ENCODE results near the gene SLC23A2. TPM values are rescaled to one million over a fixed set of nuclear protein-coding genes. Genes with fewer than 3 reads are reported as not detected.

Gene SLC23A2
- polyA plus RNA-seq, 1 donor from 2014 or later, result 38.3 TPM

DNA sequence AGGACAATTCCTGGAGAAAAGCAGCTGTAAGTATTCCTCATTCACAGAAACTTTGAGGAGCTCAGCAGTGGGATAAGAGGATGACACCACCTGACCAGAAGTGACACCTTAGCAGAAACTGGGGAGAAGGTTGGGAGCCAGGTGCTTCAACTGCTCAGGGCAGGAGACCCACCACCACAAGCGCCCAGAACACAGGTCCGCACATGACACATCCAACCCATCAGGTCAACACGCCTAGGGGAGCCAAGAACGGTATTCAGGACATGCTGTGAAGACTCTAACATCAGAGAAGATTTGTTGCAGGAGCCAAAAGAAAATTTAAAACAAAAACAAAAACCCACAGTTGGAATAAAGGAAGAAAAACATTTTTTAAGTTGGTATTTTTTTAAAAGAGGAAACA, 50.5 kb downstream of the SLC23A2 start:
- Histone ChIP-seq H3K27me3 (ENCODE audit: insufficient read depth, low read depth, low read length) (no peaks in the 10 kb centered on the region), H3K4me2 (ENCODE audit: low read length) (no peak overlapping the region), H3K9ac (ENCODE audit: low read length) (no peak overlapping the region), H3K27ac (ENCODE audit: low read length) (no peak overlapping the region), H3F3A (ENCODE audit: insufficient read depth, low read length, poor library complexity, severe bottlenecking) (no peaks in the 10 kb centered on the region), H4K20me1 (ENCODE audit: insufficient read depth) (no peaks in the 10 kb centered on the region), H3K36me3 (ENCODE audit: insufficient read depth, low read length) (no peaks in the 10 kb centered on the region), H3K79me2 (replicated peaks; ENCODE audit: insufficient read depth, low read length) (no peaks in the 10 kb centered on the region), H3K4me3 (ENCODE audit: low read length) (no peak overlapping the region), H3K9me2 (ENCODE audit: insufficient read depth, low read length) (no peaks in the 10 kb centered on the region), H2AFZ (ENCODE audit: low read depth, low read length) (no peak overlapping the region), H3K9me3 (ENCODE audit: low read length) (peaks cover 4% of the 10 kb centered on the region)
- no peak for TF ChIP-seq EP300 (conservative IDR thresholded peaks at IDR 0.05; ENCODE audit: poor library complexity, severe bottlenecking)
- no peak for TF ChIP-seq TAF1 (IDR thresholded peaks at IDR 0.05; ENCODE audit: low read depth)
- TF ChIP-seq, protein P1, sequence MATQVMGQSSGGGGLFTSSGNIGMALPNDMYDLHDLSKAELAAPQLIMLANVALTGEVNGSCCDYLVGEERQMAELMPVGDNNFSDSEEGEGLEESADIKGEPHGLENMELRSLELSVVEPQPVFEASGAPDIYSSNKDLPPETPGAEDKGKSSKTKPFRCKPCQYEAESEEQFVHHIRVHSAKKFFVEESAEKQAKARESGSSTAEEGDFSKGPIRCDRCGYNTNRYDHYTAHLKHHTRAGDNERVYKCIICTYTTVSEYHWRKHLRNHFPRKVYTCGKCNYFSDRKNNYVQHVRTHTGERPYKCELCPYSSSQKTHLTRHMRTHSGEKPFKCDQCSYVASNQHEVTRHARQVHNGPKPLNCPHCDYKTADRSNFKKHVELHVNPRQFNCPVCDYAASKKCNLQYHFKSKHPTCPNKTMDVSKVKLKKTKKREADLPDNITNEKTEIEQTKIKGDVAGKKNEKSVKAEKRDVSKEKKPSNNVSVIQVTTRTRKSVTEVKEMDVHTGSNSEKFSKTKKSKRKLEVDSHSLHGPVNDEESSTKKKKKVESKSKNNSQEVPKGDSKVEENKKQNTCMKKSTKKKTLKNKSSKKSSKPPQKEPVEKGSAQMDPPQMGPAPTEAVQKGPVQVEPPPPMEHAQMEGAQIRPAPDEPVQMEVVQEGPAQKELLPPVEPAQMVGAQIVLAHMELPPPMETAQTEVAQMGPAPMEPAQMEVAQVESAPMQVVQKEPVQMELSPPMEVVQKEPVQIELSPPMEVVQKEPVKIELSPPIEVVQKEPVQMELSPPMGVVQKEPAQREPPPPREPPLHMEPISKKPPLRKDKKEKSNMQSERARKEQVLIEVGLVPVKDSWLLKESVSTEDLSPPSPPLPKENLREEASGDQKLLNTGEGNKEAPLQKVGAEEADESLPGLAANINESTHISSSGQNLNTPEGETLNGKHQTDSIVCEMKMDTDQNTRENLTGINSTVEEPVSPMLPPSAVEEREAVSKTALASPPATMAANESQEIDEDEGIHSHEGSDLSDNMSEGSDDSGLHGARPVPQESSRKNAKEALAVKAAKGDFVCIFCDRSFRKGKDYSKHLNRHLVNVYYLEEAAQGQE (IDR thresholded peaks at IDR 0.05; ENCODE audit: borderline replicate concordance), result no peak
- TF ChIP-seq, protein P2, sequence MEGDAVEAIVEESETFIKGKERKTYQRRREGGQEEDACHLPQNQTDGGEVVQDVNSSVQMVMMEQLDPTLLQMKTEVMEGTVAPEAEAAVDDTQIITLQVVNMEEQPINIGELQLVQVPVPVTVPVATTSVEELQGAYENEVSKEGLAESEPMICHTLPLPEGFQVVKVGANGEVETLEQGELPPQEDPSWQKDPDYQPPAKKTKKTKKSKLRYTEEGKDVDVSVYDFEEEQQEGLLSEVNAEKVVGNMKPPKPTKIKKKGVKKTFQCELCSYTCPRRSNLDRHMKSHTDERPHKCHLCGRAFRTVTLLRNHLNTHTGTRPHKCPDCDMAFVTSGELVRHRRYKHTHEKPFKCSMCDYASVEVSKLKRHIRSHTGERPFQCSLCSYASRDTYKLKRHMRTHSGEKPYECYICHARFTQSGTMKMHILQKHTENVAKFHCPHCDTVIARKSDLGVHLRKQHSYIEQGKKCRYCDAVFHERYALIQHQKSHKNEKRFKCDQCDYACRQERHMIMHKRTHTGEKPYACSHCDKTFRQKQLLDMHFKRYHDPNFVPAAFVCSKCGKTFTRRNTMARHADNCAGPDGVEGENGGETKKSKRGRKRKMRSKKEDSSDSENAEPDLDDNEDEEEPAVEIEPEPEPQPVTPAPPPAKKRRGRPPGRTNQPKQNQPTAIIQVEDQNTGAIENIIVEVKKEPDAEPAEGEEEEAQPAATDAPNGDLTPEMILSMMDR (IDR thresholded peaks at IDR 0.05; ENCODE audit: poor library complexity, severe bottlenecking), result no peak
- TF ChIP-seq RAD21 (conservative IDR thresholded peaks at IDR 0.05), result no peak
- no peak for TF ChIP-seq SMC3 (conservative IDR thresholded peaks at IDR 0.05; ENCODE audit: poor library complexity)
- no peak for TF ChIP-seq POLR2AphosphoS5 (IDR thresholded peaks at IDR 0.05)

DNA sequence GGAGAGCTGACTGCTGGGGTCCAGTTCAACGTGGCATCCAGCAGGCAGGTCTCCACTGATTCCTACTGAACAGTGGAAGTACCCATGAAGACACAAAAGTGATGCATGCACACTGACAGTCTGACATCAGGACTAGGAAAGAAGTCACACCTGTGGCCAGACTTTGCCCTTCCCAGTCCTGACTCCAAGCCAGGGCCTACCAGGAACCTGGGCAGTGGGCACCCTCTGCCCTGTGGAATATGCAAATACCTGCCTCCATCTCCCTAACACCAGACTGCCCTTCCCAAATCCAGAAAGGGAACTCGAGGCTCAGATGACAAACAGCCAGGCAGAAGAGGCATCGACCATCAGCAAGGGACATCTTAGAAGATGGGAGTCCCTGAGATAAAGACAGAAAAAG, 50.9 kb downstream of the SLC23A2 start:
- Histone ChIP-seq H3K4me3 (ENCODE audit: low read length) (no peak overlapping the region), H3K79me2 (replicated peaks; ENCODE audit: insufficient read depth, low read length) (no peaks in the 10 kb centered on the region), H3K27me3 (ENCODE audit: insufficient read depth, low read depth, low read length) (no peaks in the 10 kb centered on the region), H3K9me3 (ENCODE audit: low read length) (peaks cover 4% of the 10 kb centered on the region), H3K27ac (ENCODE audit: low read length) (no peak overlapping the region), H2AFZ (ENCODE audit: low read depth, low read length) (no peak overlapping the region), H3F3A (ENCODE audit: insufficient read depth, low read length, poor library complexity, severe bottlenecking) (no peaks in the 10 kb centered on the region), H3K4me2 (ENCODE audit: low read length) (no peak overlapping the region), H3K9me2 (ENCODE audit: insufficient read depth, low read length) (no peaks in the 10 kb centered on the region), H3K9ac (ENCODE audit: low read length) (no peak overlapping the region), H4K20me1 (ENCODE audit: insufficient read depth) (no peaks in the 10 kb centered on the region), H3K36me3 (ENCODE audit: insufficient read depth, low read length) (no peaks in the 10 kb centered on the region)
- TF ChIP-seq, protein P1 (IDR thresholded peaks at IDR 0.05; ENCODE audit: borderline replicate concordance), result no peak
- no peak for TF ChIP-seq EZH2 (IDR thresholded peaks at IDR 0.05; ENCODE audit: borderline replicate concordance, insufficient read depth, low read length, poor library complexity, severe bottlenecking)
- no peak for TF ChIP-seq MXI1 (conservative IDR thresholded peaks at IDR 0.05; ENCODE audit: poor library complexity, severe bottlenecking)
- TF ChIP-seq, protein P2 (IDR thresholded peaks at IDR 0.05; ENCODE audit: poor library complexity, severe bottlenecking), result no peak
- TF ChIP-seq TAF1 (IDR thresholded peaks at IDR 0.05; ENCODE audit: low read depth), result no peak
- no peak for TF ChIP-seq SMC3 (conservative IDR thresholded peaks at IDR 0.05; ENCODE audit: poor library complexity)
- TF ChIP-seq RAD21 (conservative IDR thresholded peaks at IDR 0.05), result no peak
- no peak for TF ChIP-seq POLR2AphosphoS5 (IDR thresholded peaks at IDR 0.05)
- no peak for TF ChIP-seq EP300 (conservative IDR thresholded peaks at IDR 0.05; ENCODE audit: poor library complexity, severe bottlenecking)

All from neural cell (in vitro differentiated cells).